H9 (cell line): ENCODE measurements around the gene MYL9. TPM values are rescaled to one million over a fixed set of nuclear protein-coding genes. Genes with fewer than 3 reads are reported as not detected.

Source experiments
- DNase-seq: peaks from one replicate; pipeline ENCODE4 v3.0.0-alpha.2; 2017
- H2AFZ ChIP-seq: one replicate; pipeline ENCODE4 v1.6.1; 2013; ENCODE audit warnings: mild to moderate bottlenecking, low read length, control low read depth, moderate library complexity
- H2AK5ac ChIP-seq: 2 replicates; pipeline ENCODE4 v1.6.1; 2013; ENCODE audit warnings: low read length, control low read depth, mixed read lengths; ENCODE audit not compliant: insufficient read length
- H2BK120ac ChIP-seq: one replicate; pipeline ENCODE4 v1.6.1; 2013; ENCODE audit warnings: low read depth, mild to moderate bottlenecking, low read length, control low read depth, inconsistent platforms; ENCODE audit not compliant: poor library complexity, severe bottlenecking
- H2BK12ac ChIP-seq: 2 replicates; pipeline ENCODE4 v1.6.1; 2013; ENCODE audit warnings: low read length, control low read depth, mixed read lengths, low read depth; ENCODE audit not compliant: insufficient read length
- H2BK15ac ChIP-seq: 2 replicates; pipeline ENCODE4 v1.6.1; 2013; ENCODE audit warnings: low read depth, low read length, control low read depth
- H2BK20ac ChIP-seq: one replicate; pipeline ENCODE4 v1.6.1; 2013; ENCODE audit warnings: low read depth, mild to moderate bottlenecking, low read length, control low read depth, inconsistent platforms; ENCODE audit not compliant: poor library complexity, severe bottlenecking
- H2BK5ac ChIP-seq: 2 replicates; pipeline ENCODE4 v1.6.1; 2013; ENCODE audit warnings: low read length, control low read depth, mixed read lengths; ENCODE audit not compliant: insufficient read length
- H3K14ac ChIP-seq: 2 replicates; pipeline ENCODE4 v1.6.1; 2013; ENCODE audit warnings: low read length, control low read depth; ENCODE audit not compliant: insufficient read depth
- H3K18ac ChIP-seq: 2 replicates; pipeline ENCODE4 v1.6.1; 2013; ENCODE audit warnings: low read depth, mild to moderate bottlenecking, mixed read lengths, low read length, control low read depth; ENCODE audit not compliant: insufficient read length
- H3K23ac ChIP-seq: 2 replicates; pipeline ENCODE4 v1.6.1; 2013; ENCODE audit warnings: low read length, control low read depth, mixed read lengths, low read depth; ENCODE audit not compliant: insufficient read length
- H3K23me2 ChIP-seq: 2 replicates; pipeline ENCODE4 v1.6.1; 2013; ENCODE audit warnings: low read depth, mild to moderate bottlenecking, mixed read lengths, low read length, control low read depth; ENCODE audit not compliant: insufficient read length, poor library complexity, severe bottlenecking
- H3K27ac ChIP-seq: 2 replicates; pipeline ENCODE4 v1.5.1; 2013; ENCODE audit warnings: low read length, control low read depth, mixed read lengths, low read depth; ENCODE audit not compliant: insufficient read length
- H3K27me3 ChIP-seq: 2 replicates; pipeline ENCODE4 v1.6.1; 2013; ENCODE audit warnings: low read length, control low read depth, inconsistent platforms; ENCODE audit not compliant: insufficient read depth
- H3K4ac ChIP-seq: 2 replicates; pipeline ENCODE4 v1.6.1; 2013; ENCODE audit warnings: low read depth, mild to moderate bottlenecking, control low read depth, inconsistent platforms, low read length, moderate library complexity
- H3K4me1 ChIP-seq: 2 replicates; pipeline ENCODE4 v1.6.1; 2013; ENCODE audit warnings: low read length, control low read depth, inconsistent platforms; ENCODE audit not compliant: insufficient read depth
- H3K4me2 ChIP-seq: 2 replicates; pipeline ENCODE4 v1.6.1; 2013; ENCODE audit warnings: low read length, control low read depth, mixed read lengths; ENCODE audit not compliant: insufficient read length, insufficient read depth
- H3K56ac ChIP-seq: 2 replicates; pipeline ENCODE4 v1.6.1; 2013; ENCODE audit warnings: low read depth, mild to moderate bottlenecking, mixed read lengths, low read length, control low read depth; ENCODE audit not compliant: insufficient read length
- H3K79me1 ChIP-seq: 2 replicates; pipeline ENCODE4 v1.6.1; 2013; ENCODE audit warnings: low read depth, mild to moderate bottlenecking, moderate library complexity, low read length, control low read depth, inconsistent platforms; ENCODE audit not compliant: insufficient read depth, poor library complexity, severe bottlenecking
- H3K79me2 ChIP-seq: 2 replicates; pipeline ENCODE4 v1.6.1; 2013; ENCODE audit warnings: low read length, control low read depth, inconsistent platforms; ENCODE audit not compliant: insufficient read depth
- H3K9ac ChIP-seq: 2 replicates; pipeline ENCODE4 v1.6.1; 2013; ENCODE audit warnings: low read length, control low read depth, mixed read lengths; ENCODE audit not compliant: insufficient read length; ENCODE audit errors: extremely low read depth
- H3K9me3 ChIP-seq: one replicate; pipeline ENCODE4 v1.6.1; 2013; ENCODE audit warnings: low read depth, low read length, inconsistent platforms; ENCODE audit not compliant: control insufficient read depth
- H3T11ph ChIP-seq: one replicate; pipeline ENCODE4 v1.6.1; 2013; ENCODE audit warnings: mild to moderate bottlenecking, low read length, control low read depth, inconsistent platforms
- H4K20me1 ChIP-seq: one replicate; pipeline ENCODE4 v1.6.1; 2013; ENCODE audit not compliant: control insufficient read depth, insufficient read length, insufficient read depth
- H4K5ac ChIP-seq: 2 replicates; pipeline ENCODE4 v1.6.1; 2013; ENCODE audit warnings: low read depth, mild to moderate bottlenecking, mixed read lengths, low read length, control low read depth; ENCODE audit not compliant: insufficient read length
- H4K8ac ChIP-seq: replicated peaks from 2 replicates; pipeline ENCODE4 v1.6.1; 2013; ENCODE audit warnings: low read length, control low read depth, mixed read lengths, low read depth; ENCODE audit not compliant: insufficient read length
- H4K91ac ChIP-seq: 2 replicates; pipeline ENCODE4 v1.6.1; 2013; ENCODE audit warnings: low read depth, mild to moderate bottlenecking, moderate library complexity, mixed read lengths, low read length, control low read depth; ENCODE audit not compliant: insufficient read length
- H3K27ac Mint-ChIP-seq, 3 experiments: 2 replicates in 2 of 3; 3 replicates in 1 of 3; pipeline ENCODE4 v1.8.0; 2020 to 2021; ENCODE audit warnings: mixed read lengths in 3 of 3, mild to moderate bottlenecking in 1 of 3, moderate library complexity in 1 of 3
- H3K27me3 Mint-ChIP-seq: 2 replicates; pipeline ENCODE4 v1.8.0; 2021; ENCODE audit warnings: low read depth, mild to moderate bottlenecking, moderate library complexity, mixed read lengths
- H3K36me3 Mint-ChIP-seq, 3 experiments: 2 replicates in 2 of 3; 3 replicates in 1 of 3; pipeline ENCODE4 v1.8.0; 2020 to 2021; ENCODE audit warnings: low read depth in 3 of 3, mixed read lengths in 3 of 3; ENCODE audit not compliant: insufficient read depth in 1 of 3
- H3K4me1 Mint-ChIP-seq, 2 experiments: 2 replicates each; pipeline ENCODE4 v1.8.0; 2020; ENCODE audit warnings: mixed read lengths in 2 of 2
- H3K4me3 Mint-ChIP-seq, 2 experiments: 2 replicates in 1 of 2; 3 replicates in 1 of 2; pipeline ENCODE4 v1.8.0; 2020 to 2021; ENCODE audit warnings: mild to moderate bottlenecking in 2 of 2, mixed read lengths in 2 of 2, moderate library complexity in 1 of 2
- H3K9me3 Mint-ChIP-seq, 2 experiments: 2 replicates in 1 of 2; 3 replicates in 1 of 2; pipeline ENCODE4 v1.8.0; 2020; ENCODE audit warnings: mild to moderate bottlenecking in 2 of 2, mixed read lengths in 2 of 2, moderate library complexity in 1 of 2
- CTCF ChIP-seq: fragments of 200-600 bp; sonication (generic); conservative IDR thresholded peaks from 3 replicates; pipeline ENCODE4 v1.8.0; 2021; ENCODE audit warnings: antibody characterized with exemption, mild to moderate bottlenecking
- WGBS: extraction: QIAGEN DNeasy Blood & Tissue Kit; methylation state at CpG from one replicate; pipeline ENCODE4 v1.1.7; 2013; ENCODE audit warnings: missing lambda C conversion rate, low lambda C conversion rate, mixed read lengths; ENCODE audit not compliant: insufficient read length; ENCODE audit errors: extremely low coverage; 5-methylcytosine and 5-hydroxymethylcytosine counted together
- total RNA-seq: library from RNA; stranded (reverse); gene quantifications from 2 replicates; pipeline ENCODE4 v1.2.1, GENCODE V29; 2021

Gene MYL9
- total RNA-seq, 1 experiment from 2014 or later = 218 TPM

DNA sequence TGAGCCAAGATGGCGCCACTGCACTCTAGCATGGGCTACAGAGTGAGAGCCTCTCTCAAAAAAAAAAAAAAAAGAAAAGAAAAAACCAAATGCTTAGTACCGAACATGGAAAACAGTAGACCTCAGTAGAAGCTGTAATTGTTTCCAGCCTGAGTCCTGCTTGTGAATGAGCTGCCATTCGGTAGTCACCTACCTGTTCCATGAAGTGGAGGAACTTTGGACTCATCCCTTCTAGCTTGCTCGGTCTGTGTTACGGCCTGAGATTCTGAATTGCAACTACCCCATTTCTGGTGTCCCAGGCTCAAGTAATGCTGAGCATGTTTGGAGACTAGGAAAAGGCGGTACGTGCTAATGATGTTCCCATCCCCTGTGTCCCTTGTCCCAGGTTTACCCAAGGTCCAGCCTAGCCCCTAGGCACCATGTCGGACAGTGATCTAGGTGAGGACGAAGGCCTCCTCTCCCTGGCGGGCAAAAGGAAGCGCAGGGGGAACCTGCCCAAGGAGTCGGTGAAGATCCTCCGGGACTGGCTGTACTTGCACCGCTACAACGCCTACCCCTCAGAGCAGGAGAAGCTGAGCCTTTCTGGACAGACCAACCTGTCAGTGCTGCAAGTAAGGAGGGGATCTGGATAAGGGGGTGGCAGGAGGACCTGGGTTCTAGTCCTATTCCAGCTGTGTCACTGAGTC, 37.2 kb downstream of the MYL9 start:
- H4K20me1 ChIP-seq = no peaks in the 10 kb centered on the region

More for the DNA sequence above, 37.2 kb downstream of the MYL9 start:
- Histone ChIP-seq H3K56ac (no peak overlapping the region), H2AK5ac (no peak overlapping the region), H2AFZ (no peak overlapping the region), H2BK20ac (no peak overlapping the region), H2BK5ac (no peak overlapping the region), H3K23ac (no peak overlapping the region), H3K14ac (no peak overlapping the region), H3K23me2 (peaks cover 10% of the 10 kb centered on the region), H3T11ph (no peak overlapping the region), H3K79me2 (peaks cover 12% of the 10 kb centered on the region; the same call in 1 of the 2 replicates), H3K79me1 (no peaks in the 10 kb centered on the region), H3K9me3 (no peaks in the 10 kb centered on the region), H2BK12ac (no peak overlapping the region), H4K8ac (no peak overlapping the region), H3K27ac (no peak overlapping the region), H2BK120ac (no peak overlapping the region), H3K4ac (no peak overlapping the region), H3K18ac (no peak overlapping the region), H4K91ac (no peak overlapping the region), H3K9ac (no peak overlapping the region), H3K4me2 (no peak overlapping the region), H2BK15ac (no peak overlapping the region), H3K4me1 (no peaks in the 10 kb centered on the region; the same call in 1 of the 2 replicates), H4K5ac (no peak overlapping the region), H3K27me3 (no peaks in the 10 kb centered on the region)
- Mint-ChIP-seq H3K36me3 (peaks cover 32 to 50% (median 45%) of the 10 kb centered on the region in 3 experiments), H3K4me3 (no peak overlapping the region), H3K27me3 (no peaks in the 10 kb centered on the region), H3K9me3 (no peaks in the 10 kb centered on the region; a peak in 1 of 5 replicates), H3K4me1 (peaks cover 24 to 26% of the 10 kb centered on the region in 2 experiments), H3K27ac (peak overlapping the region in 1 of 3 experiments; percentile 32; a peak in 1 of 7 replicates)
- DNase-seq = no peak
- no peak for TF ChIP-seq CTCF
- WGBS = no CpG with 5 or more reads among the region's 15 CpGs
